Prostate gland (tissue), 2 donors: ENCODE data around the gene ROR1. TPM values are rescaled to one million over a fixed set of nuclear protein-coding genes. Genes with fewer than 3 reads are reported as not detected.

Source experiments
- DNase-seq: peaks from one replicate; pipeline ENCODE4 v3.0.0-alpha.2; 2019; ENCODE audit warnings: low spot score
- H3K27ac ChIP-seq, 2 donors: fragments of 200-600 bp; sonication (generic); 2 replicates each; pipeline ENCODE4 v1.5.1; 2017 to 2019
- H3K27me3 ChIP-seq: fragments of 200-600 bp; sonication (generic); replicated peaks from 2 replicates; pipeline ENCODE4 v1.5.1; 2019; ENCODE audit not compliant: insufficient read depth
- H3K36me3 ChIP-seq, 2 donors: fragments of 200-600 bp; sonication (generic); 1 replicate in 1 of 2; 2 replicates in 1 of 2; pipeline versions ENCODE4 v1.5.1 to v1.8.1; 2017 to 2019
- H3K4me1 ChIP-seq: fragments of 200-600 bp; sonication (generic); replicated peaks from 2 replicates; pipeline ENCODE4 v1.5.1; 2019
- H3K4me3 ChIP-seq, 2 donors: fragments of 200-600 bp; sonication (generic); 2 replicates each; pipeline ENCODE4 v1.5.1; 2017 to 2019
- H3K9me3 ChIP-seq: fragments of 200-600 bp; sonication (generic); 2 replicates; pipeline ENCODE4 v1.5.1; 2017
- CTCF ChIP-seq, 4 experiments: fragments of 200-600 bp in 2 of 4; fragments of 450-650 bp in 2 of 4; sonication (generic) in 2 of 4; IDR thresholded peaks; 1 replicate in 3 of 4; 2 replicates in 1 of 4; pipeline ENCODE4 v1.5.1; 2016 to 2019; ENCODE audit warnings: antibody characterized with exemption in 4 of 4, mild to moderate bottlenecking in 2 of 4, moderate library complexity in 2 of 4
- POLR2A ChIP-seq: fragments of 450-650 bp; IDR thresholded peaks from one replicate; pipeline ENCODE4 v1.6.1; 2016; ENCODE audit warnings: antibody characterized with exemption, mild to moderate bottlenecking
- POLR2AphosphoS5 ChIP-seq: sonication (generic); formaldehyde crosslinking; IDR thresholded peaks from one replicate; pipeline ENCODE4 v1.6.1; 2017; ENCODE audit warnings: antibody characterized with exemption
- WGBS: methylation state at CpG from one replicate; pipeline ENCODE4 v1.1.5; 2018; 5-methylcytosine and 5-hydroxymethylcytosine counted together
- intact Hi-C: fragments of 100-400 bp; cut with DNase I; formaldehyde crosslinking; loops from one replicate; pipeline ENCODE4 v1.14.2; 2022
- total RNA-seq, 2 donors: library from RNA; depleted of rRNA; stranded (reverse); fragments of >200 nt; gene quantifications; one replicate each; pipeline ENCODE4 v1.1.0, GENCODE V29; 2016

ROR1 gene
- total RNA-seq, 2 donors from 2014 or later: 7.3 to 11.1 TPM

- WGBS: 91% methylated on average over 2 of the region's 2 CpGs
- Histone ChIP-seq H3K36me3 (no peaks in the 10 kb centered on the region), H3K27ac (no peak overlapping the region), H3K4me3 (no peak overlapping the region), H3K27me3 (no peaks in the 10 kb centered on the region), H3K4me1 (no peaks in the 10 kb centered on the region), H3K9me3 (no peaks in the 10 kb centered on the region)
- TF ChIP-seq POLR2A (no peak), POLR2AphosphoS5 (no peak), CTCF (IDR thresholded peaks at IDR 0.05) (no peak)
- no peak for DNase-seq
- intact Hi-C loops: no loop called here
These were observed 281.5 kb downstream of the ROR1 start for GRCh38 chr1:64055310-64055709.

- intact Hi-C loops: no loop called here
- TF ChIP-seq CTCF (IDR thresholded peaks at IDR 0.05) (no peak), POLR2AphosphoS5 (no peak), POLR2A (no peak)
These were observed 285.7 kb downstream of the ROR1 start for GRCh38 chr1:64059556-64059955.

GRCh38 chr1:64060611-64061302 is 286.9 kb downstream of the ROR1 start:
- intact Hi-C loops: no loop called here
- H3K4me1 ChIP-seq: no peaks in the 10 kb centered on the region
- no peak overlapping the region for H3K4me3 ChIP-seq
- H3K9me3 ChIP-seq: no peaks in the 10 kb centered on the region
- 93% methylated on average over 2 of the region's 2 CpGs for WGBS
- TF ChIP-seq POLR2A (no peak), POLR2AphosphoS5 (no peak), CTCF (IDR thresholded peaks at IDR 0.05) (no peak)
- no peaks in the 10 kb centered on the region for H3K27me3 ChIP-seq
- no peak overlapping the region for H3K27ac ChIP-seq
- no peak for DNase-seq
- no peaks in the 10 kb centered on the region for H3K36me3 ChIP-seq

More at GRCh38 chr1:64059556-64059955, 285.7 kb downstream of the ROR1 start:
- WGBS: 97% methylated on average over 4 of the region's 4 CpGs
- no peak overlapping the region for H3K27ac ChIP-seq
- DNase-seq: no peak
- H3K4me1 ChIP-seq: no peaks in the 10 kb centered on the region
- no peaks in the 10 kb centered on the region for H3K27me3 ChIP-seq
- no peaks in the 10 kb centered on the region for H3K9me3 ChIP-seq
- no peak overlapping the region for H3K4me3 ChIP-seq
- H3K36me3 ChIP-seq: no peaks in the 10 kb centered on the region

GRCh38 chr1:64061430-64062104 is 287.8 kb downstream of the ROR1 start:
- Histone ChIP-seq H3K4me1 (no peaks in the 10 kb centered on the region), H3K36me3 (no peaks in the 10 kb centered on the region), H3K9me3 (no peaks in the 10 kb centered on the region), H3K27ac (no peak overlapping the region), H3K27me3 (no peaks in the 10 kb centered on the region), H3K4me3 (no peak overlapping the region)
- TF ChIP-seq CTCF (IDR thresholded peaks at IDR 0.05) (no peak), POLR2A (no peak), POLR2AphosphoS5 (no peak)
- WGBS: 46% methylated on average over 2 of the region's 2 CpGs
- no peak for DNase-seq
- intact Hi-C loops: no loop called here

GRCh38 chr1:64062529-64062928 is 288.7 kb downstream of the ROR1 start:
- Histone ChIP-seq H3K4me1 (no peaks in the 10 kb centered on the region), H3K9me3 (no peaks in the 10 kb centered on the region), H3K27ac (no peak overlapping the region), H3K36me3 (no peaks in the 10 kb centered on the region), H3K27me3 (no peaks in the 10 kb centered on the region), H3K4me3 (no peak overlapping the region)
- intact Hi-C loops: no loop called here
- WGBS: 94% methylated on average over 6 of the region's 6 CpGs
- no peak for TF ChIP-seq CTCF (IDR thresholded peaks at IDR 0.05)
- no peak for TF ChIP-seq POLR2A
- TF ChIP-seq POLR2AphosphoS5: no peak
- DNase-seq: no peak
